ENCODE results near the gene COL18A1. TPM values are rescaled to one million over a fixed set of nuclear protein-coding genes. Genes with fewer than 3 reads are reported as not detected.

COL18A1 gene
- total and polyA plus RNA-seq, 9 of the 15 experiments (the other 6 are each of a cell fraction or from before 2014, with no cell fraction given) = 0.14 to 16.4 (median 2.0) TPM

- TF ChIP-seq GATAD2A (IDR thresholded peaks at IDR 0.05) (peak; percentile 38; the same call in 1 of the 2 replicates), RAD51 (IDR thresholded peaks at IDR 0.05; ENCODE audit: borderline replicate concordance, low read depth) (no peak), ASH1L (IDR thresholded peaks at IDR 0.05; ENCODE audit: borderline replicate concordance, low read depth, partially characterized antibody) (no peak), MGA (IDR thresholded peaks at IDR 0.05) (peak; percentile 29; the same call in 1 of the 2 replicates), AFF1 (IDR thresholded peaks at IDR 0.05; ENCODE audit: low read depth in 1 of 2, partially characterized antibody in 2 of 2) (no peak), HNRNPL (IDR thresholded peaks at IDR 0.05; ENCODE audit: low read depth, low read length) (peak; percentile 56; the same call in 1 of the 2 replicates), CTBP1 (IDR thresholded peaks at IDR 0.05; ENCODE audit: borderline replicate concordance) (0 out of 2 replicates have a peak, but pooled peaks have one; percentile 48), U2AF1 (optimal IDR thresholded peaks at IDR 0.05; ENCODE audit: low read depth, low read length) (peak; percentile 55), SRF (CRISPR knock-in tag; IDR thresholded peaks at IDR 0.05) (no peak), ZFX (CRISPR knock-in tag; IDR thresholded peaks at IDR 0.05) (peak; percentile 74)
These were observed 1.1 kb downstream of the COL18A1 start (continued) for GRCh38 chr21:45405819-45406762.
